ENCODE results near the gene PKDREJ. TPM values are rescaled to one million over a fixed set of nuclear protein-coding genes. Genes with fewer than 3 reads are reported as not detected.

PKDREJ gene, protein sequence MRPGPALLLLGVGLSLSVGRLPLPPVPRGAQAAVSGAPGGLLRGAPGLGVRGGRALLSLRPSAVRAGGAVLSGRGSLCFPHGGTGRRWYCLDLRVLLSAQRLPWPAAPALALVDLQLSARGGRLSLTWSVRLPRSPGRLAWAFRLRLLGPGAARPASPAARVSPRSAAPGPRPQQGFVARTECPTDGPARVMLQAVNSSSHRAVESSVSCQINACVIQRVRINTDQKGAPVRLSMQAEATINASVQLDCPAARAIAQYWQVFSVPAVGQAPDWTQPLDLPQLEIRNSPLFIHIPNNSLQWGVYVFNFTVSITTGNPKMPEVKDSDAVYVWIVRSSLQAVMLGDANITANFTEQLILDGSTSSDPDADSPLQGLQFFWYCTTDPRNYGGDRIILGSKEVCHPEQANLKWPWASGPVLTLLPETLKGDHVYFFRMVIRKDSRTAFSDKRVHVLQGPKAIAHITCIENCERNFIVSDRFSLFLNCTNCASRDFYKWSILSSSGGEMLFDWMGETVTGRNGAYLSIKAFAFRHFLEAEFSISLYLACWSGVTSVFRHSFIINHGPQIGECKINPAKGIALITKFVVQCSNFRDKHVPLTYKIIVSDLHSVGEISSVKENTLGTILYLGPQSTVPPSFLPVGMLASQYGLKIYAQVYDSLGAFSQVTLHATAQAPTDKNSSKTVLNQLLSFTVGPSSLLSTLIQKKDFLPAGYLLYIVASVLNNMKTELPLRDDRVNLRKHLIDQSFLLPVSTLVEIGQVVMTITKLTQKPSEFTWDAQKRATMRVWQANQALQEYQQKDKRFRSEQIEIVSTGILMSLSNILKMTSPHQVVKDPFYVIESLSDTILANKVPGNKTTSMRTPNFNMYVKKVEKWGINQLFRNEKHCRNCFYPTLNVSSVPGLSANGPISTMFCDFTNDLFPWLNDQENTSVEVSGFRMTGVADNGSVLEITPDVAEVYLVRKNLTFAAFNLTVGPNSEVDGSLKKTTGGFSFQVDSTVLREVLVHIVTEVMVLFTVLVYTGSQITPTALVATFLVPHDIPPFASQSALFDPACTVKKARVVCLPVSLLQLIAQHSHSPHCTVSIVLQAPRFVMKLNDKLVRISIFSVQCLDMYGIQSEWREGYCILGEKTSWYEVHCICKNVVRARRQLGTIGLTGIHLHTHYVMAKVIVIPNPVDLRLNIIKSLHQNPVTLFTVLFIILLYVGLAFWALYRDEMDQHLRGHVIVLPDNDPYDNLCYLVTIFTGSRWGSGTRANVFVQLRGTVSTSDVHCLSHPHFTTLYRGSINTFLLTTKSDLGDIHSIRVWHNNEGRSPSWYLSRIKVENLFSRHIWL (N-terminal part only)
- not detected in 2 replicates for total RNA-seq

DNA sequence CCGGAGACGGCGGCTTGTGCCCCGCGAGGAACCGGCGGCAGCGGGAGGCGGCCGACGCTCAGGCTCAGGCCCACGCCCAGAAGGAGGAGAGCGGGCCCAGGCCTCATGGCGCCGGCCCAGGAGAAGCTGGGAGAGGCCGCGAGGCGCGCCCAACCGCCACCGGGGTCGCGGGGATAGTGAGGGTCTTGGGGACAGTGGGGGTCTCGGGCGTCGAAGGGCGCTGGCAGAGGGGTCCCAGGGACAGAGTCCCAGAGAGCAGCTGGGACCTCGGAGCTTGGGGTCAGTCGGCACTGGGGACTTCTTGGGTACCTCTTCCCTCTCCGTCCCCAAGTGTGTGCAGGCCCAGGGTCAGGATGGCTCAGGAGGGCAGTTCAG is at the start of gene PKDREJ:
PKDREJ (minus strand) TSS at position 128 of the 375 bp plus-strand sequence; CDS start at position 107, 21 bp downstream.

DNA sequence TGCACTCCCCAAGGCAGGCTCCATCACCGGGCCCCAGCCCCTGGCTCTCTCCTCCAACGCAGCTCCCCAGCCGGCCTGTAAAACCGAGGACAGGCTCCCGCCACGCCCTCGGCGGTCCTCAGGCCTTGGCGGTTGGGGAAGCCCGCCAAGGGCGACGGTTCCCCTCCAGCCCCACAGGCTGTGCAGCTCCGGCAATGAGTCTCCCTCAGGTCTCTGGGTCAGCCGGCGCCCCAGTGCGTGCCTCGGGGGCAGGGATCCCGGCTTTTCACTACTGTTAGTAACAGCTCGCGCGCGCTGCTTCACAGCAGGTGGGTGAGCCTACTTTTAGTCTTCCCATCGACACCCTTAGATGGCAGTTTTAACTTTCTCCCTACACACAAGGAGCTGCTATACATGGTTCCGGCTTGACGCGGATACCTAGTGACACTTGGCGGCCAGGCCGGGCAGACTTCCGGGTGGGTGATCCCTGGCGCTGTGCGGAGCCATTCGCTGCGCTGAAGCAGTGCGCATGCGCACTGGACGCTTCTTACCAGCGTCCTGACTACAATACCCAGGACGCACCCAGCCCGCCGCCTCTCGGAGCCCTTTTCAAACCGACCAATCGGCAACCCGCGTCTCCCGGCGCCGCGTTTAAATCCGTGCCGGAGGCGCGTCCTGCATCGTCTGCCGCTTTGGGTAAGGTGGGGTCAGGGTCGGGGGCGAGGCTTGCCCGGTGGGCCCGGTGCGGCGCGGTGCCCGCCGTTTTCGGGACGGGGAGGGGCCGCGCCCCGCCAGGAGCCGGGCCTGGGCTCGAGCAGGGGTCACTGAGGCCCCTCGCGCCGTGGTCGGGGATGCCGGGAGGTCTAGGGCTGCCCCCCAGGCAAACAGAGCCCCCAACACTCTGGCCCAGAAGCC is 33.4 kb upstream of the PKDREJ start, which contains the start of gene GTSE1:
GTSE1 (plus strand) TSS at position 614 of the 894 bp plus-strand sequence. CDS start 531 bp downstream, outside the sequence.

DNA sequence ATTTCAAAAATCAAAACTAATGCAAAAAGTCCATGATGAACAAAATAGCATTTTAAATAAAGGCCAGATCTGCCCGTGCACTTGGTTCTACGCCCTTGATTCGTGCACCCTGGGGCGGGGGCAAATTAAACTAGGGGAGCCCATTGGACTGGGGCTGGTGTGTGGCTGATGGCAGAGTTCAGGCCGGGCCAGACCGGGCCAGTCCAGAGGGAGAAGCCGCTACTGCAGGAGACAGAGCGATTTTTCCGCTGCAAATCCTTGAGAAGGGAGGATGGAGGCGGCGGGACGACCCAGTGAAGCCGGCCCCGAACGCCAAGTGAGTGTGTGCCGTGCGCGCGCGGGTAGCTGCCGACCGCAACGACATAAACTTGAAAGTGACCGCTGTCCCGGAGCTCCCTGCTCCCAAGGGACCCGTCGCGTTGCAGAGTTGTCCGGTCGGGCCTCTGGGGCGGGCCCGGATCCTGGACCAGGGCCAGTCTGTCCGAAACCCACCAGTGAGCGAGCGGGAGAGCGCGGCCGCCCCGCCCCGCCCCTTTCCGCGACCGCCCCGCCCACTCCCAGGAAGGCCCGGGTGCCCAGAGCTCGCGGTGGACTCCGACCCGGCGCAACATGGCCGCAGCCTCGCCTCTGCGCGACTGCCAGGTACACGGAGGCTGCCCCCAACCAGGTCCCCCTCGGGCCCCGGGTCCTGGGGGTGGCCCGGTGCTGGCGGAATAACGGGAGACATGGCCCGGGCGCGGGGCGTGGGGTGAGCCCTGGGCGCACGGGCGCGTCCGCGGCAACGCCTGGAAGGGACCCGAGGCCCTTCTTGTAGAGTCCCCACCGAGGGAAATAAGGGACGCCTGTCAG is 4.5 kb upstream of the PKDREJ start, which contains the start of gene TTC38:
TTC38 (plus strand) TSS at position 578 of the 849 bp plus-strand sequence; CDS start at position 610, 32 bp downstream.

DNA sequence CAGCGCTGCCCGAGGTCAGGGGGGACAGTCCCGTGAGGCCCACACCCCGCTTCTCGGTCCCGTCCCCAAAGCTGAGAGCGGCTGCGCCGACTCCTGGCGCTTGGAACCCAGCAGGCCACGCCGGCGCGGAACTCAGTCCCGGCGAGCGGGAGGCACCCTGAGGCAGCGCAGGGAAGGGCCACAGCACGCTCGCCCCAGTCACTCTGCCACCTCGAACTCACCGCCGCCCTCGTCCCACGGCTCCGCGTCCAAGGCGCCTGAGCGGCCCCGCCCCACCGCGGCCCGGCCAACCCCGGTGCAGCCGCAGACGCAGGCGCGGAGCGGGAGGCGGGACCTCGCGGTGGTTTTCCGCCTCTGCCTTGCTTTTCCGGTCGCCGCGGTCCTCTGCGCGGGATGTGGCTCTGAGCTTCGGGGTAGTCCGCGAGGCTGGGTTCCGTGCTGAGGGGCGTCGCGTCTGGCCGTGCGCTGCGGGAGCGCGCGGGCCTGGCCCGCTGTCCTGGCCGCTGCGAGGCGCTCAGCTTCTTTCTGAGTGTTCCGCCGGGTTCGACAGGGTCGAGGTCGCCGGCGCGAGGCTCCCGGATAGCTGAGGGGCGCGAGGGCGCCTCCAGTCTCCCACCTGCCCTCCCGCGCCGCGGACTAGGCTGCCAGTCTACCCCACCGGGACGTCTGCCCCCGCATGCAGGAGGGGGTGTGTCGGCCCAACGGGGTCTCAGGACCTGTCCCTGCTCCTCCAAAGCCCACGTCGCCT is 12.9 kb downstream of the PKDREJ start, which contains the start of gene CDPF1:
CDPF1 (minus strand) TSS at position 259 of the 748 bp plus-strand sequence. CDS start 2,009 bp downstream, outside the sequence.

Other genes starting within 250 kb of the PKDREJ start
- 8.9 and 12.6 TPM in 2 replicates for gene PPARA, start 112.8 kb downstream of the PKDREJ start, total RNA-seq
- gene CDPF1, start 13.1 kb downstream of the PKDREJ start, total RNA-seq: 9.2 and 10.9 TPM in 2 replicates
- 8.2 and 11.7 TPM in 2 replicates for gene TTC38, start 4.7 kb upstream of the PKDREJ start, total RNA-seq
- 0.21 and 0.48 TPM in 2 replicates for gene GTSE1, start 33.5 kb upstream of the PKDREJ start, total RNA-seq
- gene TRMU, start 72.4 kb upstream of the PKDREJ start, total RNA-seq: 21.0 and 24.5 TPM in 2 replicates

Data from tracheal epithelial cell (primary cell).